ENCODE results near the gene VSTM4.

The VSTM4 gene

DNA sequence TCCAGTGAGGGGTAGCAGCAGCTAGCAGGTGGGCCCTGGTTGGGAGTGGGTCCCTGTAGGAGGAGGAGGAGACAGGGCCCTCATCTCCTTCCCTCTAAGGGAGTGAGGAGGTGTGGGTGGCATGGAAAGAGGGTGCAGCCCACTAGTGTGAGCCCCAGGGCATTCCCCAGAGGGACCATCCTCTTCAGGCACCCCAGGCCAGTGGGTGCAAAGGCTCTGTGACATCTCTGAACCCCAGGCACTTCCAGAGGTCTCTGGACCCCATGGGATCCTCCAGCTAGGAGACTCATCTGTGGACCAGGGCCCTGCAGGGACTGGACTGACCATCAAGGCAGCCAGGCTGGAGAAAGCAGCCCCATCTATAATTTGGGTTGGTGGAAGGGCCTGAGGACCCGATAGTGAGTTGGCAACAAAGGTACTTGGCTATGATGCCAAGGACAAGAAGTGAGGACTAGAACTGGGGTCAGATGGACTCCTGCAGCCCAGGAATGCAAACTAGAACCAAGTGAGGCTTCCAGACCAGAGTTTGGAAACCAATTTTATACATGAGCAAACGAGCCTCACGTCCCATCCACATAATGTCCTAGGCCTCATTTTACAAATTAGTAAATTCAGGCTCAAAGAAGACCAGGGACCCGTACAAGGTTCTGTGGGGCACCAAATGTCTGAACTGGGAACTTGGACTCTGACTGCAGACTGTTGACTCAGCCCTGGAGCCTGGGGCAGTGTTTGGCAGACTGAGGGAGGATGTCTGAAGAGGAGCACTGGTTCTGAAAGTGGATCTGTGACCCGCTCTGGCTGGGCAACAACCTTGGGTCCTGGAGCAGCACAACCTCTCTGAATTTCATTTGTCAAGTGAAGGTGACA, 1.4 kb upstream of the VSTM4 start:
- no peak for DNase-seq (ENCODE audit: low read depth)

DNA sequence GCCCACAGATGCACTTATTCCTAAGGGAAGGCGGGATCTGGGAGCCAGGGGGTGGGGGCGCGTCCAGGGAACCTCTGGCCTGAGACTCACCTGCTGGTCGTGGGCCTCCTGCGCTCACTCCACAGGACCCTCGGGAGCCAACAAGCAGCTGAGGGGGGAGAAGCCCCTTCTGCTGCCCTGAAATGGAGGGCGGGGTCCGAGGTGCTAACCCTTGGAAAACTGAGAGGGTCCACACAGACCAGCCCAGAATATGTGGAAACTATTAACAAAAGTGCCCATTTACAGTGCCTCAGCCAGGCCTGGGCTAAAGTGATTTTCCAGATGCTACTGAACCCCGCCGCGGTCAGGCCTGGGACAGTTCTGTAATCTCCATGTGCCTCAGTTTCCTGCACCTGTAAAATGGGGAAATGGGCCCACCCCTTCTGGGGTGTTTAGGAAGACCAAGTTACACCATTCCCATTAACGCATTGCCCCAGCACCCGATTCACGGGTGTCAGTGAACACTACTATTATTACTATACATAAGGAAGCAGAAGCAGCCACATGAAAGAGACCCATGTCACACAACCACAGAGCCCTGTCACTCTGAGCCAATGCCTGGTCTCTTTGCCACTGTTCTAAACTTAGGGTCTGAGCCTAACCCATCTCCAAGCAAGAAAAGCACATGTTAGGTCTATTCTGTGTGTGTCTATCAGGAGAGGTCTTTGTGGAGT, 630 bp upstream of the VSTM4 start:
- DNase-seq (ENCODE audit: low read depth): no peak

DNA sequence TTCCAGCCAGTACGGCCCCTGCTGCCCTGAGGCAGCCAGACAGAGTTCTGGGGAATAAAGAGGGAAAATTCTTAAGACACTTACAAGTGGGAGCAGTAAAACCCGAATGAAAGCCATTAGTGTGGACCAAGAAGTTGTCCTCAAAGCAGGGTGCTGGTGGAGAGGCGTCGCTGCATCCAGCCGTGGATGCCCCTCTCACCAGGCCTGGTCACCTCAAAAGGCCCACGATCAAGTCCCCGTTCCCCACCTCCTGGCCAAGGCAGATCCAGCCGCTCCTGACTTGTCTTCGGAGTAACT, 656 bp downstream of the VSTM4 start:
- no peak for DNase-seq (ENCODE audit: low read depth)

DNA sequence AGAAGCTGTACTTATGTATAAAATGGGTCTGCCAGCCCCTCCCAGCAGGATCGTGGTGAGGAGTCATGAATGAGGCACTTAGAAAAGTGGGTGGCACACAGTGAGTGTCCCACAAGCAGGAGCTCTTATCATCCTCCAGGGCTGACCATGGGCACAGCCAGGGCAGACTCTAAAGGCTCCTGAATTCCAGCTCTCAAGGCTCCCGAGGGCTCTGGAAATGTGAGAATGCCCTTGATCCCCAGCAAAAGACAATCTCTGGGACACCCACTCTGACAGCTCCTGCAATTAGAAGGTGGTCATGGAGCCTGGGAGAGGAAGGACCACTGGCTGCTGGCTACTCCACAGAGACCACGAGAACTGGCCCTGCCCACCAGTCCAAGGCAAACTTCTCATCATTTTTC, 1.6 kb downstream of the VSTM4 start:
- no peak for DNase-seq (ENCODE audit: low read depth)

DNA sequence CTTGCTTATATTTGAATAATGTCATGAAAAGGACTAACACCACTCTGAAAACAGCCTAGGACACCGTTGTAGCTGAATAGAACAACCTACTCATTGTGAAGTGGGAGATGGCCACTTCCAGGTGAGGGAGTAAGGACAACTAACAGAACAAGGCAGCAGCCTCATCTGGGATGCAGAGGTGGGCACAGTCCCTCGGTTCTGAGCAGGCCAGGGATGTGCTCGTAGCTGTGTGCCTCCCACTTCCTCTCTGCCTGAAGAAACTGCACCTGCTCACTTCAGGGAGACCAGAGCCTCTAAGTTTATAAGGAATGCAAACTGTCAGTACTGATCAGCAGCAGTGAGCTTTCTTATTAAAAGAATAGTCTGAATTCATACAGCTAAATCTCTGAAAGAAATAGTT, 2.5 kb downstream of the VSTM4 start:
- no peak for DNase-seq (ENCODE audit: low read depth)

DNA sequence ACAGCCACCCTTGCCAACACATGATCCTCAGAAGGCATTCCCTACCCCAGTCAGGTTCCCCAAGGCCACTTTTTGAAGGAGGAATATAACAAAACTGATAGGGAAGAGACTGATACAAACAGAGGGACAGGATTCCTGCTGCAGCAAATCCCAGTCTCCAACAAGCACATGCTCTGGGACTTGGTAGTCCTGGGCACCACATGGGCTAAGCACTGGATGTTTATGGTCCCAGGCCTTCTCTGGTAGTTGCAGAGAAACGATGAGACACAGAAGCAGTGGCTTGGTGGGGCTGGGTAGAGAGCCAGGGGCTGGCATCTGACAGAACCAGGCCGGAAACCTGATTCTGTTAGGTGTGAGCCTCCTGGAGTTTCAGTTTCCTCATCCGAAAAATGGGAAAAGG, 3.2 kb downstream of the VSTM4 start:
- no peak for DNase-seq (ENCODE audit: low read depth)

DNA sequence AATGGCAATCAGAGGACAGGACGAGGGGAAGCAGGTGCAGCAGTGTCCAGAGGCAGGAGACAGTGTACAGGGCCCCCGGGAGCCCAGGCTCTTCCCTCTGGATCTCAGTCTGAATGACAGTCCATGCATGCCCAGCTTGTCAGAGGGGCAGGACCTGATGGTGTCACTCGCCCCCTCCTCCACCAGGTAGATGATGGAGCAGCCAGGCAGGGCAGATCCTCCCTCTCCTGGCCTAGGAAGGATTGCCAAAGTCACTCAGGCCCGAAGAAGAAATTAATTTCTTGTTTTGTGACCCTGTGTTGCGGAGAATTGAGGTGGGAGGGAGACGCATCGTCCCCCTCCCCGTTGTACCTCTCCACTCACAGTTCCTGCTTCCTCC, 4.0 kb downstream of the VSTM4 start:
- DNase-seq (ENCODE audit: low read depth): no peak

DNA sequence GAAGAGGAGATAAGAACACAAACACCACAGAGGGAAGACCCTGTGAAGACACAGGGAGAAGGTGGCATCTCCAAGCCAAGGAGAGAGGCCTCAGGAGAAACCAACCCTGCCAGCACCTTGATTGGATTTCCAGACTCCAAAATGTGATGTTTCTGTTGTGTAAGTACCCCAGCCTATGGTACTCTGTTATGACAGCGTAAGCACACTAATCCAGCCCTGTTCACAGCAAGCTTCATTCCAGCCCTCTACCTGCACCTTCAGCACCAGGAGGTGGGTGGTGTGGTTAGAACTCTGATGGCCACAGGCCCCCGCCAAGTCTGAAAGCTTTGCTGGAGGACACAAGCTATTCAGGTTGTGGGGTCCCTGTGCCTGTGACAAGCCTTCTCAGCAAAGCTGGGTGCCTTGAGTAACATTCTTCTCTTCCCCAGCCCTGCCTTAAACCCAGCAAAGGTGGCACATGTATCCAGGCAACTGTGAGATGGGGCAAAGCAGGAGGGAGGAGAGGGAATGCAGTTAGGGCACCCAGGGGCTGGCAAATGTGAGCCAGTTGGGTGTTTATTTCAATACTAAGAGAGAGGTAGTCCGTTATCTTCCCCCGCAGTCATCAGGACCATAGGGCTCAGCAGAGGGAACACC, 4.5 kb downstream of the VSTM4 start:
- no peak for DNase-seq (ENCODE audit: low read depth)

DNA sequence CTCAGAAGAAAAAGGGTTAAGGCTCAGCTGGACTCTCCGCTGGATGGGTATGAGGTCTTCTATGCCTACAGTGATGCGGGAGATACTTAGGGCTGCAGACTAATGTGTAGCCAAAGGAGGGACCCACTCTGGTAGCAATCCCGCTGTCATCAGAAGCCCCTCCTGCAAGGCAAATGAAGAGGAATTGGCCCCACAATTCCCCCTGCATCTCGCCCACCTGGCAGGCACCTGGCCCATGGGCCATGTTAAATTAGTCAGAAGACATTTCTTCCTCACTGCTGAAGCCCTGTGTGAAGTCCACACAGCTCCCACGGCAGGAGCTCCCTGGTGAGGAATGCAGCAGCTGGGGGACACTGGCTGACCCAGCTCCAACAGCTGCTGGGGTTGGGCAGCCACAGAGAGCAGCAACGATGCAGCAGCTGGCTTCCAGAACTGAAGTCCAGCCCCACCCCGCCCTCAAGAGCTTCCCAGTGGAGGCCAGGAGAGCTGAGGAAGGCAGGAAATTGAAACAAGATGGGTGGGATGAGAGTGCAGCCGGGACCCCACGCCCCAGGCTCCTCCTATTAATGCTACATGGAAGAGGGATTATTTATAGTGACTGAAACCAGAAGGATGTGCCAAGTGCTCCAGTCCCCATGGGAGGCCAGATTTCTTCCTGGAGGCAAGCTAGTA, 5.5 kb downstream of the VSTM4 start:
- DNase-seq (ENCODE audit: low read depth): no peak

DNA sequence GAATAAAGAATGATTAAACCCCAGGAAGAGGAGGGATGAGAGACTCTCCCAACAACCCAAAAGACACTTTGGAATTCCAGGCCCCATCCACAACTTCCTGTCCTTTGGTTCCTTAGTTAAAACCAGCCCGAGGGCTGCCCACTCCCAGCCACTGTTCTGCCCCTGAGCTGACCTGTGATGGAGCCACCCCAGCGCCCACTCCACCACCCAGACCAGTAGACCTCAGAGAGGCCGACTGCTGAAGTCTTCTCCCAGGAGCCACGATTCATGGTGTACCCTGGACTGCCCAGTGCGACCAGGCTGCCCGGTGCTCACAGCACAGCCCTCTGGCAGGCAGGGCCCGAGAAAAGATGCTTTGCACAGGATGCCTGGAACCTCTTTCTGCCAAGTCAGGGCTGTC, 6.7 kb downstream of the VSTM4 start:
- no peak for DNase-seq (ENCODE audit: low read depth)

DNA sequence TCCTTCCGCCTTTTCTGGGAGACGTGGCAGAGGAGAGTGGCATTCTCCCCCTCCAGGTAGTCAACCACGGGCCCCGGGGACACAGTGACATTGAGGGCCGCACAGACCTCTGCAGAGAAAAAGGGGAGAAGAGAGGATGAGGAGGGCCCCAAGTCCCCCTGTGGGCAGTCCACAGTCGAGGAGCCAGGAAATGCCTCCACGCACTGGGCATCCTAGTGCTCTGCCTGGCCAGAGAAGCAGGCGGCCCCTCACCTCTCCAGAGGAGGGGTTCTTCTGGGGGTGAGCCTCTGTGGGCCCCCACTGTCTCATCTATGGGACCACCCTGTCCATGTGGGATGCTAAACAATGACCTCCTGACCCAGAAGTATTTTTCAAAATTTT, 7.4 kb downstream of the VSTM4 start:
- DNase-seq (ENCODE audit: low read depth): no peak

DNA sequence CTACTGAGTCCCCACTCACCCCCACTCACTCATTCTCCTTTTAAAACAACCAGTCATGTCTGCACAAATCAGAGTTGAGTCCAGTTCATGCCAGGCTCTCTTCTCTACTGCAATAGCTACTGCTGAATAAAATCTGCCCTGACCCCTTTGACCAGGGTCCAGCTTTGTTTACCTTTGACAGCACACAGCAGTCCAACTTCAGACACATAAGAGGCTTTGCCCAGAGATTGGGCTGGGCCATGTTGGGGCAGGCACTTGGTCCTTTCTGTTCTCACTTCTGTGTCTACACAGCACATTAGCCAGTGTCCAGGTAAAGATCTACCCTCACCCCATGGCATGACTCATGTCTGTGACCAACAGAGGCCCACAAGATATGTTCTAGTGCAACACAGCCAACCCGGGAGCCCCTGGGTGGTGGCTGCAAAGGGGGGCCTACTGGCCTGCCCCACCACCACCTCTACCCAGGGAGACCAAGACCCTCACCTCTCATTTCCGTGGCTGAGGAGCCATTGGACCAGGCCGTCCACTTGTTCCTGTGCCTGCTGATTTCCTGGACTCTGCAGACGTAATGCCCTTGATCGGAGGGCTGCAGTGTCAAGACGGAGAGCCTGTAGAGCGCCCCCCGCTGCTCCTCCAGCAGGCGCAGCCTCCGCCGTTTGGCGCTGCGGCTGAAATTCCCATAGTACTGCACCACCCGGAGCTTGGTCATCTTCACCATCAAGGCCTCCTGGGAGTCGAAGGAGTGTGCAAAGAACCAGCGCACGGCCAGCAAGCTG, 8.0 kb downstream of the VSTM4 start:
- no peak for DNase-seq (ENCODE audit: low read depth)

DNA sequence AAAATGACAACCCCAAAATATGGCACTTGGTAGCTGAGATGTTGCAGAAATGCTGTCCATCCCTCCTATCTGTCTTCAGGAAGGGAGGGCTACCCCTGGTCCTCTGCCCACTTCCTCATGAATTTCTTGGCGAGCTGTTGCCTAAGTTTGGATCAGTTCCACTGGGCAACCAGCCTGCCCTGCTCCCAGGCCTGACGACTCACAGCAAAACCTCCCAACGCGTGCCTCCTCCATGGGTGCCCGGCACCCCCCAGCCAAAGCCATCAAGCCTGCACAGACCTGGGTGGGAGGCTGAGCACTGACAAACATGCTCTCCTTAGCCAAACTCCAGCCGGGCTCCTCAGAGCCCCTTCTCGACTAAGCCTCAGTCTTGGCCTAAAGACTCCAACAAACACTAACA, 8.9 kb downstream of the VSTM4 start:
- no peak for DNase-seq (ENCODE audit: low read depth)

DNA sequence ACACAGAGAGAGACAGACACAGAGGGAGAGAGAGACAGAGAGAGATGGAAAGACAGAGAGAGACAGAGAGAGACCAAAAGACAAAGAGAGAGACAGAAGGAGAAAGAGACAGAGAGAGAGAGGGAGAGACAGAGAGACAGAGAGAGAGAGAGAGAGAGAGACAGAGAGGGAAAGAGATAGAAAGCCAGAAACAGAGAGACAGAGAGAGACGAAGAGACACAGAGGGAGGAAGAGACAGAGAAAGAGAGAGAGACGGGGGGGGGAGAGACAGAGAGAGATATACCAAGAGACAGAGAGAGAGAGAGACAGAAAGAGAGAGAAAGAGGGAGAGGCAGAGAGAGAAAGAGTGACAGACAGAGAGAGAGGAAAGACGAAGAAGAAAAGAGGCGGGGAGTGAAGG, 10.2 kb downstream of the VSTM4 start:
- DNase-seq (ENCODE audit: low read depth): no peak

DNA sequence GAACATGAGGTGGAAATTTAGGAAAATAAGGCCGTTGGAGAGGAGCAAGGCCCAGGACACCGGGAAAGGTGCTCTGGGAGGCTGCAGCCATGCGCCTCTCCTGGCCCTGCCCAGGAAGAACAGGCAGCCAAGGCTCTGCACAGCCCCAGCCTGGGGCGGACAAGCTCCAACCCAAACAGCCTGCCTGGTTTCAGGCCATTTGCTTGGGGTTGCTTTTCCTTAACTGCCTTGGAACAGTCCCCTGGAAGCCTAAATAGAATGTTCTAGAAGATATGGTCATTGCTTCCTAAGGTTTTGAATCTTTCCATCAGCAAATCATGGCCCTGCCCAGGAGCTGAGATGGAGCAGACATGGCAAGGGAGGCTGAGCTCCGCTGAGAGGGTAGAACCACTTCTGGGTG, 11.0 kb downstream of the VSTM4 start:
- DNase-seq (ENCODE audit: low read depth): no peak

DNA sequence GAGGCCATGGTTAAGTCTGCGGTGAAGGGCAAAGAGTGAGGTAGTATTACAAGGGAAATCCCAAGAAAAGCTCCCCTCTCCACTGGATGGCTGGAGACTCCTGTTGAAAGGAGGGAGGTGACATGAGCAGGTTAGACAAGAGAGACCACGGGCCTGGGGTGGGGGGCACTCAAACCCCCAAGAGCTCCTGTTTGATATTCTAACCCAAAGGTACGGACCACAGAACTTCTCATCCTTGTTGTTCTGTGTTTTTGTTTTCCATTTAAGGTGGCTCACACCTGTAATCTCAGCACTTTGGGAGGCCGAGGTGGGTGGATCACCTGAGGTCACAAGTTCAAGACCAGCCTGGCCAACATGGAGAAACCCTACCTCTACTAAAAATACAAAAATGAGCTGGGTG, 11.6 kb downstream of the VSTM4 start:
- no peak for DNase-seq (ENCODE audit: low read depth)

DNA sequence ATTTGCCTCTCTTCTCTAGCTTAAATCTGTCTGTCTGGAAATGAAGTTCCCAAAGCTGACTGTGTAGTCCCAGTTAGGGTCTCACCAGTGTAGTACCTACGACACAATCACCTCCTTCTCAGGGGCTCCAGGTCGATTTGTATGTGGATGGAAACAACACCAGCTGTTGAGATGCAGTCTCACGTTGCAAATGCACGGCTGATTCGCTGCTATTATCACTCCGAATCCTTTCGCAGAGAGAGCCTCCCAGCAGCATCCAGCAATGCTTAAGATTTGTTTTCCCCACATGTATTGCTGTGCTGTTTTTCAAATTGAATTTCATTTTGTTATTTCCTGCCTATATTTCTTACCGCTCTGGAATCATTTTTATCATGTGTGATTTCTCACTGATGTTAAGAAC, 16.3 kb downstream of the VSTM4 start:
- DNase-seq (ENCODE audit: low read depth): no peak

DNA sequence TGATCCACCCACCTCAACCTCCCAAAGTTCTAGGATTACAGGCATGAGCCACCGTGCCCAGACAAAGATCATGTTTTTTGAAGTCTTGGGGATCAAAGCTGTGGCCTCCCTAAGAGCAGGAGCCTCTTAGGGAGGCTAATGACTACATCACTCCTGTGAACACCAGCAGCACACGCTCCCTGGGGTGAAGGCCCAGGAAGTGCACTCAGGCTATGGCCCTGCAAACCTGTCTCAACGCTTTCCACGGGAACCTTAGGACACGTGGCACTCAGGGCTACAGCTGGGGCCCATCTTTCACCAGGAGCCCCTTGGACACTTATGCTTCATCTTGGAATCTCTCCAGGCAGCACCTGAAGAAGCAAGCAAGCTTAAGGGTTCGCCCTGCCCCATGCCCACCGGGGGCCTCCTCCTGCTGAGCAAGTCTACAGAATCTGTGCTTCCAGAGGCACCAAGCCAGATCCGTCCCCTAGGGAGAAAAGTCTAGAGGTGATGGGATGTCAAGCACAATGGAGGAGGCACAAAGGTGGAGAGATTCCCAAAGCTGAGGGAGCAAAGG, 18.4 kb downstream of the VSTM4 start:
- no peak for DNase-seq (ENCODE audit: low read depth)

DNA sequence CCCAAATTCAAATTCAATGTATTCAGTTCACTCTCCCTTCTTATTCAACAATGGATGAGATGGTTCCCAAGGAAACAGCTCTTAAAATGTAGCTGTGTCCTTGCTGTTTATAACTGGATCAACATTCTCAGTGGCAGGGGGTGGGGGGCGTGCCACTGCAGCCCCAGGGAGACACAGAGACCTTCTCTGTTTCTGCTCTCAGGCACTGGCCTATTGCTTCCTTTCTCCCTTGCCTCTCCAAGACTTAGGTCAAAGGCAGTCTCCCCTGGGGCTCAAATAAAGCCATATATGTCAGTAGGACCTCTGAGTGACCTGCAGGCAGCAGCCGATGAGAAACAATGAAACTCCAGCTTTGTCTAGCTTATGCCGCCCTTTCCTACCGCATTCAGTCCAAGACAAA, 20.7 kb downstream of the VSTM4 start:
- DNase-seq (ENCODE audit: low read depth): no peak

DNA sequence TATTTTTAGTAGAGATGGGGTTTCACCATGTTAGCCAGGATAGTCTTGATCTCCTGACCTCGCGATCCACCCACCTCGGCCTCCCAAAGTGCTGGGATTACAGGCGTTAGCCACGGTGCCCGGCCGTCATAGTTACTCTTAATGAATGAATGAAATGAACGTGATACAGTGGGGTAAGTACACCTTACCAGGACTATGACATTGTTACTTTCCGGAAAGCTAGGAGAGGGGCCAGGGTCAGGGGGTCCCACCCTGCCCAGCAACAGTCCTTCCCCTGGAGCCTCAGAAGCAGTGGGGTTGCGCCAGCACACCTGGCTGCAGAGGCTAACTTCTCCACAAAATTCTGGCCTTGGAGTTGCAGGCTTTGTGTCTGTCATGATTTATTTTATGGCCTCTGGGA, 21.4 kb downstream of the VSTM4 start:
- no peak for DNase-seq (ENCODE audit: low read depth)

DNA sequence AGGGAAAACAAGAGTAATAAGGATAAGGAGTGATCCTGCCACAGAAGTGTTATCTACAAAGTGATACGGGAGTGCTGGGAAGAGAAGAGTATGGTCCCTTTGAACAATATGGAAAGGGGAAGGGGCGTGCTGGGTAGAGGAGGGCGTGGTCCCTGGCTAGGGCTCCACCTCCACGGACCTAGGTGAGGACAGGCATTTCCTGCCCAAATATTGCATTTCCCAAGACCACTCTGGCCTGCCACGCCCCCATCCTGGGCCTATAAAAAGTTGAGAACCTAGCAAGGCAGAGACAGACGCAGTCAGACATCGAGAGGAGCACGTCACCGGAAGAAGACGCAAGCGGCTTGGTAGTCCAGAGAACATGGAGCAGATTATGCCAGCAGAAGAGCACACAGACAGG, 22.8 kb downstream of the VSTM4 start:
- no peak for DNase-seq (ENCODE audit: low read depth)

All from stimulated activated CD8-positive, alpha-beta memory T cell treated with anti-CD3 and anti-CD28 coated beads, Interleukin-15, amount 100 ng/mL, for 24 hours (primary cell).